GM18873 (cell line): ENCODE data around the gene FIG4.
"Not testable (repeated sequence)": the region's sequence is repeated elsewhere in the genome, so short reads cannot be mapped to it uniquely, and the experiment has no call there.

ENCODE experiments used
- ATAC-seq: cut with Tn5 transposase; IDR thresholded peaks from one replicate; pipeline ENCODE4 v1.9.1; 2021; ENCODE audit warnings: mild to moderate bottlenecking, moderate library complexity, moderate number of reproducible peaks; ENCODE audit not compliant: unreplicated experiment, low FRiP score

FIG4 gene

GRCh38 chr6:109840034-109840433 lies 148.9 kb downstream of the FIG4 start:
- ATAC-seq = no peak

GRCh38 chr6:109840796-109841195 lies 149.7 kb downstream of the FIG4 start:
- ATAC-seq = no peak

DNA sequence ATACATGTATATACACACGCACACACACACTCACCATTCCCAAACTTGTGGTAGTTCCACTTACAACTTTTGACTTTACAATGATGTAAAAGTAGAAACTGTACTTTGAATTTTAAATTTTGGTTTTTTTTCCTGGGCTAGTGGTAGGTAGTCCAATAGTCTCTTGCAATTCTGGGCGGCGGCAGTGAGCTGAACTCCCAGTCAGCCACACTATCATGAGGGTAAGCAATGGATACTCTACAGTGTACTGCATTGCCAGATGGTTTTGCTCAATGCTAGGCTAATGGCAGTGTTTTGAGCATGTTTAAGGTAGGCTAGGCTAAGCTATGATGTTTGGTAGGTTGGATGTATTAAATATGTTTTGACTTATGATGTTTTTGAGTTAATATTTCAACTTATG lies 150.8 kb downstream of the FIG4 start:
- no peak for ATAC-seq

- no peak for ATAC-seq
Observed at GRCh38 chr6:109852713-109853112, 161.6 kb downstream of the FIG4 start.

DNA sequence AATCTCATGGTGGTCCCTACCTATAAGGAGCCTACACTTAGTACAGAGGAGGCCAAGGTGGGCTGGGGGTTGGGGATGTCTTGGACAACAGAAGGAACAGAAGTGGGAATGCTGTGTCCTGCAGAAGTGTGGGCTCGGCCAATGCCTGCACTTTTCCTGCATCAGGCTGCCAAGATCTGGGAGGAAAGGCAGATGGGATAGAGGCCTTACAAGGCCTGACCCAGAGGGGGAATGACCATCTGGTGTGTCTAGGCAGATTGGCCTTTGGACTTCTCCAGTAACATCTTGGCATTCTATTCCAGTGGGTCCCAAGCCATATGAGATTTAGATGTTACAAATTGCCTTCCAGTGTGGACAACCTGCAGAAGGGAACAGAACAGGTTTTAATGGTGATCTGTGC lies 162.3 kb downstream of the FIG4 start:
- no peak for ATAC-seq

DNA sequence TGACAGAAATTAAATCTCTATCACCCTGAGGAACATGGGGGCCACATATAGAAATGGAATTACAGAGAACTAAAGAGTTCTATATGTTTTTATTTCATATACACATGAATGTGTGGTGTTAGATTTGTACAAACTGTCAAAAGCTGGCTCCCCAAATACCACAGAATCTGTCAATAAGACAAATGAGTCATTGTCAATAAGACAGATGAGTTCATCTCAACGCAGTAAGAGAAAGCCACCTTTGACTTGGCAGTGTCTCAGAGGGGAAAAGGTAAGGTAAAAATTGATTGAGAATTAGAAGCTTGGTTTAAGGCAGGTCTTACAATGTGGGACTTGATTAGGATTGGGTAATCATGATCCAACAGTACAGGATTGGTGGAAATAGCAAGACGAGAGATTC lies 162.9 kb downstream of the FIG4 start:
- no peak for ATAC-seq

DNA sequence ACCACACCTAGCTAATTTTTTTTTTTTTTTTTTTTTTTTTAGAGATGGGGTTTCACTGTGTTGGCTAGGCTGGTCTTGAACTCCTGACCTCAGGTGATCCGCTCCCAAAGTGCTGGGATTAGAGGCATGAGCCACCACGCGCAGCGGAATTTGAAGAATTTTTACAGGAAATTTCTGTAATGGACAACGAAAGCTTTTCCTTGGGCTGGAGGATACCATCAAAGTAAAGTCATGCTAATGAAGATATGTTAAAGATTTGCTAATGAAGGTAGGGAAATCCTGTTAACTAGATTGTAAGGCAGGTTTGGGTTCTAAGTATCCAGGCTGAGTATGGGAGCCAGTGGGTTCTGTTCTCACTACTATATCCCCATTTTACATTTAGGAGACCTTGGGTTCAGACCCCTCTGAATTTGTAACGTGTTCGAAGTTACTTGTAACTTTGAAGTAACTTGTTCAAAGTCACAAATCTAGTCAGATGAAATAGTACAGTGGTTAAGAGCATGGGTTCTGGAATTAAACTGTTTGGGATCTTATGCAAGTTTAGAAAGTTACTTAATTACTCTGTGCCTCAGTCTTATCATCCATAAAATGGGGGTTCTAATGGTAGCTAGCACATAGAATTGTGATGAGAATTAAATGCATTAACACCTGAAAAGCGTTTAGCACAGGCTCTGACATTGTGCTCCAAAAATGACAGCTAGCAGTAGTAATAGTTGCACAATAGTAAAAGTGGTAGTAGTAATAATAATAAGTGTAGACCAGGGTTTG lies 163.6 kb downstream of the FIG4 start:
- ATAC-seq = no peak

DNA sequence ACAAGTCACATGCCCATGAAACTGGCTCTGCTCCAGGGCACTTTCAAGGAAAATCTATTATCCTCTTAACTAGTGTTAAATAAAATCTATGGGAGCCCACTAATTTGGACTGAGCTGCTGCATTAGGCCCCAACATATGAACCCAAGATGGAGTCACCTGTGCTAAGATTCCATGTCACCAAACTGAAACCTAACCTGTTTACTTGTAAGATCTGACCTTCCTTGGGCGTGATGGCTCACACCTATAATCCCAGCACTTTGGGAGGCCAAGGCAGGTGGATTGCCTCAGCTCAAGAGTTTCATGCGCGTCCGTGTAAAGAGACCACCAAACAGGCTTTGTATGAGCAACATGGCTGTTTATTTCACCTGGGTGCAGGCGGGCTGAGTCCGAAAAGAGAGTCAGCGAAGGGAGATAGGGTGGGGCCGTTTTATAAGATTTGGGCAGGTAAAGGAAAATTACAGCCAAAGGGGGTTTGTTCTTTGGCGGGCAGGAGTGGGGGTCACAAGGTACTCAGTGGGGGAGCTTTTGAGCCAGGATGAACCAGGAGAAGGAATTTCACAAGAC lies 164.5 kb downstream of the FIG4 start:
- not testable (repeated sequence) for ATAC-seq

- ATAC-seq = no peak
Observed at GRCh38 chr6:109861946-109862345, 170.8 kb downstream of the FIG4 start.

DNA sequence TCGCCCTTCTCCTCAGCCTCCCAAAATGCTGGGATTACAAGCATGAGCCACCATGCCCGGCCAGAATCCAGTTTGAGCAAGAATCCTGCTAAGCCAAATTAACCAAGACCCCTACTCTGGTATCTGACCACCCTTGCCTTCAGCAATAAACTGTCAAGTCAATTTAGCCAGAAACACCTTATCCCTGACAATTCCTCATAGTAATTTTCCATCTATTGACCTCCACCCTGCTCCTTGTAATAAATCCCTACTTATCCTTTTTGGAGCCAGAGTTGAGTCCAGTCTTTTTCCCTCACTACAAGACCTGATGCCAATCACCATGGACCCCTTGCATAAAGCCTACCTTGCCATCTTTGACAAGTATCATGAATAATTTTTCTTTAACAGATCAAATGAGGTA lies 173.0 kb downstream of the FIG4 start:
- no peak for ATAC-seq

- ATAC-seq = no peak
Observed at GRCh38 chr6:109865968-109866367, 174.9 kb downstream of the FIG4 start.

DNA sequence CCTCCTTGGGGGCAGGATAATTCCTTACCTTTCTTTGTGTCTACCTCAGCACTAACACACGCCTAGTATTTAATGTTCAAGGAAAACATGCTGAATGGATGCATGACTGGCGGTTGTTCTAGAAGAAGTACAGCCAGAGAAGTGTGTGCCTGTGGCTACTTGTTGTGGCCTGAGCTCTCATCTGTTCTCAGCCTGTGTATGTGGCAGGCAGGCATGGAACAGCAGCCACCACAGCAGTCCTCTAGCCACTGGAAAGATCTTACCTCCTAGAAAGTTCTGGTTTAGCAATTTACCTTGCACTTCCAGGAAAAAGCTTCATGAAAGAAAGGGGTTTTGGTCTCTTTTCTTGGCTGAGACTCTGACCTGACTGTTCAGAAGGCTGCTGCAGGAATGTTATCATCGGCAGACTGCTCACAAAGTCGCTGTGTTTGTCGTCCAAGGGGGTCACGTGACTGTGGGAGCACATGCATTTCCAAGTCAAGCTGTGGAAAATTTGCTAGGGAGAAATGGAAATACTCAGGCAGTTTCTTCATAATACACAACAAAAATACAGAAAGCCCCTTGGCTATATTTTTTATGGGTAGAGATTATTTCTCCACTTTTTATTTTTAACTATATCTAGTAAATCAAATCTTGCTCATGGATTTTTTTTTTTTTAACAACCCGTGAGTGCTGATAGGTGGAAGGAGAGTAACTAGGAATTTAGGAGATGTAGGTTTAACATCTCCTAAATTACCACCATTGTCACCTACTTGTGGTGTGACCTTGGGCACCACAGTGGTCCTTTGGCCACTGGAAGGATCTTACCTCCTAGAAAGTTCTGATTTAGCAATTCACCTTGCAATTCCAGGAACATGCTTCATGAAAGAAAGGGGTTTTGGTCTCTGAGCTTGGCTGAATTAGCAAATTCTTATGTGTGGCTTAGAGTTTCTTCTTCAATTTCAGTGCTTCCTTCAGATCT lies 176.2 kb downstream of the FIG4 start:
- no peak for ATAC-seq

DNA sequence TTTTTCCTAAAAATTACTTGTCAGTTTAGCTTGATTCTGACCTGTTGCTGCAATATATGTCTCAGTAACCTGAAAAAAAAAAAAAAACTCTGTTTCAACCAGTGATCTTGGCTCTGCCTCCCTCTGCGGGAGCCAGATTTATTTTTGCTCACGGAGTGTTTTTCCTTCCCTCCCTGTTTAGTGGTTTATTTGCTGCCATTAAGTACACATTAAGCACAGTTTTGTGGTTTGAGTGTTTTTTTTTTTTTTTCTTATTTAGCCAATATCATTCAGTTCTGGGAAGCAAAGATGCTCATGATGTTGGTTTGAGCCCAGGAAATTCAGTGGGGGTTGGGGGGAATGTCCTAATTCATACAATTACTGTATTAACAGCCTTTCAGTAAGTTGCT lies 176.9 kb downstream of the FIG4 start:
- no peak for ATAC-seq

- not testable (repeated sequence) for ATAC-seq
Observed at GRCh38 chr6:109869398-109870088, 178.4 kb downstream of the FIG4 start.

GRCh38 chr6:109870089-109870410 lies 179.0 kb downstream of the FIG4 start:
- no peak for ATAC-seq

- no peak for ATAC-seq
Observed at GRCh38 chr6:109872549-109872948, 181.5 kb downstream of the FIG4 start.

- no peak for ATAC-seq
Observed at GRCh38 chr6:109872968-109873545, 182.0 kb downstream of the FIG4 start.

DNA sequence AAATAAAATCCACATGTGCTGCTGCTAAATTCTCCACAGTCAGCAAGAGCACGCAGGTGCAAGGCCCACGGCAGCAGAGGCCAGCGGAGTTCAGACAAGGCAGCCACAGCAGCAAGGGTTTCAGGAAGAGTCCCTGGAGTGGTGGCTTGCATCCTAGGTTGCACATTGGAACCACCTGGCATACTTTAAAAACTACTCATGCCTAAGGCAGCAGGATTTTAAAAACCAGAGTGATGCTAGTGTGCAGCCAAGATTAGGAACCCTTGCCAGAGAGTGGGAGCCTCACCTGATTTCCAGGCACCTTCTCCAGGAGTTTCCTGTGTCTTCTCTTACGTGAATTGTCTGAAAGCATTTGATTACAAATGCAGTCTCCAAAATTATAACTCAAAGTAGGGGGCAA lies 183.0 kb downstream of the FIG4 start:
- no peak for ATAC-seq

DNA sequence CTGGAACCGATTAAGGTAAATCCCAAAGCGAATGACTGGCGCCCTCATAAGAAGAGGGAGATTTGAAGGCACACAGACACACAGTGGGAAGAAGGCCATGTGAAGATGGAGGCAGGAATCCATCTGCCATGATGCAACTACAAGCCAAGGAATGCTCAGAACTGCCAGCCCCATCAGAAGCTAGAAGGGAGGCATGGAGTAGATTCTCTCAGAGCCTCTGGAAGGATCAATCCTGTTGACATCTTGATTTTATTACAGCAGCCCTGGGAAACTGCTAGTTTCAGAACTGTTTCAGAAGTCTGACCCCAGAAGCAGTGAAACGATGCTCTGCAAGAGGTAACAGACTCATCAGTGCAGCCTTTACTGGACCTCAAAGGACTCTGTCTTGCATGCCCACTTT lies 183.5 kb downstream of the FIG4 start:
- ATAC-seq = no peak
